Activated B cell treated with CpG ODN at 0.5 μM for 24 hours (primary cell): ENCODE measurements around the gene PPP1R16B. TPM values are rescaled to one million over a fixed set of nuclear protein-coding genes. Genes with fewer than 3 reads are reported as not detected.
A peak's percentile ranks its signal among the peaks of the same experiment; 100 is the strongest.

Experiments used
- ATAC-seq: fragments of 200-7000 bp; cut with Tn5 transposase; one replicate; pipeline ENCODE4 v1.10.0; 2021; ENCODE audit warnings: low read depth, mild to moderate bottlenecking, moderate library complexity
- CTCF ChIA-PET: fragments of 350-600 bp; sonication (Branson Sonifier 250); formaldehyde crosslinking; loops from one replicate; lab custom pipeline; 2021; ENCODE audit warnings: antibody characterized with exemption; lab: Charles Lee
- POLR2A ChIA-PET: fragments of 350-600 bp; sonication (Branson Sonifier 250); formaldehyde crosslinking; loops from one replicate; lab custom pipeline; 2021; ENCODE audit warnings: antibody characterized with exemption; lab: Charles Lee
- DNase-seq: peaks from one replicate; pipeline ENCODE4 v3.0.0; 2022
- H3K27ac Mint-ChIP-seq: one replicate; pipeline ENCODE4 v1.8.0; 2020; ENCODE audit warnings: mixed read lengths
- H3K27me3 Mint-ChIP-seq: one replicate; pipeline ENCODE4 v1.8.0; 2021; ENCODE audit warnings: mixed read lengths
- H3K36me3 Mint-ChIP-seq: one replicate; pipeline ENCODE4 v1.8.0; 2021; ENCODE audit warnings: low read depth, mixed read lengths
- H3K4me1 Mint-ChIP-seq: one replicate; pipeline ENCODE4 v1.8.0; 2021; ENCODE audit warnings: mixed read lengths
- H3K4me3 Mint-ChIP-seq: one replicate; pipeline ENCODE4 v1.8.0; 2020; ENCODE audit warnings: mild to moderate bottlenecking, mixed read lengths
- H3K9me3 Mint-ChIP-seq: one replicate; pipeline ENCODE4 v1.8.0; 2020; ENCODE audit warnings: mixed read lengths
- CTCF ChIP-seq: fragments of 200-600 bp; IDR thresholded peaks from one replicate; pipeline ENCODE4 v1.8.0; 2022; ENCODE audit warnings: antibody characterized with exemption, mild to moderate bottlenecking
- intact Hi-C: fragments of 100-400 bp; cut with micrococcal nuclease; formaldehyde crosslinking; loops from one replicate; pipeline ENCODE4 v1.15.1; 2024
- total RNA-seq: library from RNA; stranded (reverse); gene quantifications from 2 replicates; pipeline ENCODE4 v1.2.3, GENCODE V29; 2022

Gene PPP1R16B
- total RNA-seq, 1 donor from 2014 or later, result 99.3 TPM

- CTCF ChIA-PET, result interaction anchor here (1.2 to 2.3 kb wide), 3 partner anchors 9 to 59 kb away, joined by 4 to 9 read pairs (median 4); no protein-coding TSS in a partner anchor
- Mint-ChIP-seq H3K9me3 (no peaks in the 10 kb centered on the region), H3K36me3 (peaks cover 66% of the 10 kb centered on the region), H3K4me3 (peak overlapping the region; percentile 30), H3K27ac (peak overlapping the region; percentile 82), H3K27me3 (no peaks in the 10 kb centered on the region), H3K4me1 (peaks cover 76% of the 10 kb centered on the region)
- no peak for TF ChIP-seq CTCF
- no peak for DNase-seq
- POLR2A ChIA-PET, result interaction anchor here (0.6 to 2.6 kb wide), 9 partner anchors 9 to 50 kb away, joined by 3 to 26 read pairs (median 7); partner anchors contain the start of gene PPP1R16B
- ATAC-seq, result peak; percentile 80
- intact Hi-C loops, result no loop called here
These were observed 28.3 kb downstream of the PPP1R16B start for GRCh38 chr20:38833857-38834164.

DNA sequence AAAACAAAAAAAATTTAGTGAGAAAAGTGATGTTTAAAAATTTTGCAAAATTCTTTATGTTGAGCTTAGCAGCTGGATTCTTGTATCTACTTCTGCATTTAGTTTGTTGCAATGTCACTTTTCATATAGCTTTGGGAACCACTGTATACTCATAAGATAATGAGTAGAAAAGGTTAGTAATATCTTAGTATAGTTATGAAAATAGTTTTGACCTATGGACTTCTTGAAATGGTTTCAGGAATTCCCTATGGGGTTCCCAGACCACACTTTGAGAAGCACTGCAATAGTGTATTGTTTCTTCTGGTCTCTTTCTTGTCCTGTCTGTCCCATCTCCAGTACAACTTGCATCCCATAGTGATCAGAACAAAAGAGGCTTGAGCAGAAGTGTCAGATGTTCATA lies 29.4 kb downstream of the PPP1R16B start:
- DNase-seq (no peak), ATAC-seq (no peak)
- intact Hi-C loops, result no loop called here
- ChIA-PET POLR2A (interaction anchor here (1.1 to 2.6 kb wide), 7 partner anchors 8 to 44 kb away, joined by 3 to 26 read pairs (median 10); partner anchors contain the start of gene PPP1R16B), CTCF (interaction anchor here (1.0 to 2.3 kb wide), 3 partner anchors 8 to 58 kb away, joined by 3 to 9 read pairs (median 4); no protein-coding TSS in a partner anchor)
- no peaks in the 10 kb centered on the region for H3K9me3 Mint-ChIP-seq
- no peak overlapping the region for H3K4me3 Mint-ChIP-seq
- H3K27ac Mint-ChIP-seq, result peak overlapping the region; percentile 69
- TF ChIP-seq CTCF, result no peak
- peaks cover 66% of the 10 kb centered on the region for H3K36me3 Mint-ChIP-seq
- H3K4me1 Mint-ChIP-seq, result peaks cover 77% of the 10 kb centered on the region
- no peaks in the 10 kb centered on the region for H3K27me3 Mint-ChIP-seq

GRCh38 chr20:38835792-38836191 lies 30.3 kb downstream of the PPP1R16B start:
- Mint-ChIP-seq H3K36me3 (peaks cover 67% of the 10 kb centered on the region), H3K4me1 (peaks cover 77% of the 10 kb centered on the region), H3K27me3 (no peaks in the 10 kb centered on the region), H3K9me3 (no peaks in the 10 kb centered on the region), H3K4me3 (no peak overlapping the region), H3K27ac (no peak overlapping the region)
- POLR2A ChIA-PET, result interaction anchor here (0.6 to 9.4 kb wide), 6 partner anchors 7 to 58 kb away, joined by 3 to 140 read pairs (median 5); partner anchors contain the start of gene PPP1R16B
- intact Hi-C loops, result no loop called here
- DNase-seq (no peak), ATAC-seq (no peak)
- CTCF ChIA-PET, result interaction anchor here (1.6 to 1.8 kb wide), 2 partner anchors 29 to 57 kb away, joined by 4 to 5 read pairs; no protein-coding TSS in a partner anchor
- no peak for TF ChIP-seq CTCF

DNA sequence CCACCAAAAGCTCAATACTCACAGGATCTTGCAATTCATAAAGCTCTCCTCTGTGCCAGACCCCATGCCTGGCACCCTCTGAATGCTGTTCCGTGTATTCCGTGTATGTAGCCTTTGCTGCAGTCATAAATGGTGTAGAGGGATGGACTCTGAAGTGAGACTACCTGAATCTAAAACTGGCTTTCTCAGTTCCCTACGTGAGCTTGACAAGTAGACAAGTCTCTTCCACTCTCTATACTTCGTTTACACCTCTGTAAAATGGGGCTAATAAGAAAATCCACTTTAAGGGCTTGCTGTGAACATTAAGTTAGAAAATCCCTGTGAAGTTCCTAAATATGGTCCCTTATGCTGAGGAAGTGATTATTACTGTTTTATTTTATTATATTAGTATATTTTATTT lies 31.5 kb downstream of the PPP1R16B start:
- TF ChIP-seq CTCF, result no peak
- Mint-ChIP-seq H3K27me3 (no peaks in the 10 kb centered on the region), H3K27ac (peak overlapping the region; percentile 70), H3K36me3 (peaks cover 58% of the 10 kb centered on the region), H3K4me3 (peak overlapping the region; percentile 28), H3K4me1 (peaks cover 76% of the 10 kb centered on the region), H3K9me3 (no peaks in the 10 kb centered on the region)
- ATAC-seq (no peak), DNase-seq (no peak)
- intact Hi-C loops, result no loop called here
- ChIA-PET CTCF (interaction anchor here (1.6 to 1.8 kb wide), 2 partner anchors 30 to 56 kb away, joined by 4 to 5 read pairs; no protein-coding TSS in a partner anchor), POLR2A (interaction anchor here (1.0 to 9.4 kb wide), 5 partner anchors 22 to 56 kb away, joined by 4 to 140 read pairs (median 5); partner anchors contain the start of gene PPP1R16B)

- POLR2A ChIA-PET, result interaction anchor here (0.6 to 9.4 kb wide), 6 partner anchors 16 to 54 kb away, joined by 3 to 140 read pairs (median 4); partner anchors contain the start of gene PPP1R16B
- intact Hi-C loops, result no loop called here
- H3K4me1 Mint-ChIP-seq, result peaks cover 75% of the 10 kb centered on the region
- H3K9me3 Mint-ChIP-seq, result no peaks in the 10 kb centered on the region
- no peaks in the 10 kb centered on the region for H3K27me3 Mint-ChIP-seq
- no peak for ATAC-seq
- peaks cover 50% of the 10 kb centered on the region for H3K36me3 Mint-ChIP-seq
- TF ChIP-seq CTCF, result no peak
- no peak overlapping the region for H3K4me3 Mint-ChIP-seq
- H3K27ac Mint-ChIP-seq, result peak overlapping the region; percentile 46
- no peak for DNase-seq
- CTCF ChIA-PET, result interaction anchor here (1.6 kb wide), 1 partner anchor 23 kb away, joined by 3 read pairs; no protein-coding TSS in a partner anchor
These were observed 32.8 kb downstream of the PPP1R16B start for GRCh38 chr20:38838326-38838725.
